H9 (cell line): ENCODE results near the gene TTN. TPM values are rescaled to one million over a fixed set of nuclear protein-coding genes. Genes with fewer than 3 reads are reported as not detected.

Source experiments
- DNase-seq: peaks from one replicate; pipeline ENCODE4 v3.0.0-alpha.2; 2017
- H2AFZ ChIP-seq: one replicate; pipeline ENCODE4 v1.6.1; 2013; ENCODE audit warnings: mild to moderate bottlenecking, low read length, control low read depth, moderate library complexity
- H2AK5ac ChIP-seq: 2 replicates; pipeline ENCODE4 v1.6.1; 2013; ENCODE audit warnings: low read length, control low read depth, mixed read lengths; ENCODE audit not compliant: insufficient read length
- H2BK120ac ChIP-seq: one replicate; pipeline ENCODE4 v1.6.1; 2013; ENCODE audit warnings: low read depth, mild to moderate bottlenecking, low read length, control low read depth, inconsistent platforms; ENCODE audit not compliant: poor library complexity, severe bottlenecking
- H2BK12ac ChIP-seq: 2 replicates; pipeline ENCODE4 v1.6.1; 2013; ENCODE audit warnings: low read length, control low read depth, mixed read lengths, low read depth; ENCODE audit not compliant: insufficient read length
- H2BK15ac ChIP-seq: 2 replicates; pipeline ENCODE4 v1.6.1; 2013; ENCODE audit warnings: low read depth, low read length, control low read depth
- H2BK20ac ChIP-seq: one replicate; pipeline ENCODE4 v1.6.1; 2013; ENCODE audit warnings: low read depth, mild to moderate bottlenecking, low read length, control low read depth, inconsistent platforms; ENCODE audit not compliant: poor library complexity, severe bottlenecking
- H2BK5ac ChIP-seq: 2 replicates; pipeline ENCODE4 v1.6.1; 2013; ENCODE audit warnings: low read length, control low read depth, mixed read lengths; ENCODE audit not compliant: insufficient read length
- H3K14ac ChIP-seq: 2 replicates; pipeline ENCODE4 v1.6.1; 2013; ENCODE audit warnings: low read length, control low read depth; ENCODE audit not compliant: insufficient read depth
- H3K18ac ChIP-seq: 2 replicates; pipeline ENCODE4 v1.6.1; 2013; ENCODE audit warnings: low read depth, mild to moderate bottlenecking, mixed read lengths, low read length, control low read depth; ENCODE audit not compliant: insufficient read length
- H3K23ac ChIP-seq: 2 replicates; pipeline ENCODE4 v1.6.1; 2013; ENCODE audit warnings: low read length, control low read depth, mixed read lengths, low read depth; ENCODE audit not compliant: insufficient read length
- H3K23me2 ChIP-seq: 2 replicates; pipeline ENCODE4 v1.6.1; 2013; ENCODE audit warnings: low read depth, mild to moderate bottlenecking, mixed read lengths, low read length, control low read depth; ENCODE audit not compliant: insufficient read length, poor library complexity, severe bottlenecking
- H3K27ac ChIP-seq: 2 replicates; pipeline ENCODE4 v1.5.1; 2013; ENCODE audit warnings: low read length, control low read depth, mixed read lengths, low read depth; ENCODE audit not compliant: insufficient read length
- H3K27me3 ChIP-seq: 2 replicates; pipeline ENCODE4 v1.6.1; 2013; ENCODE audit warnings: low read length, control low read depth, inconsistent platforms; ENCODE audit not compliant: insufficient read depth
- H3K4ac ChIP-seq: 2 replicates; pipeline ENCODE4 v1.6.1; 2013; ENCODE audit warnings: low read depth, mild to moderate bottlenecking, control low read depth, inconsistent platforms, low read length, moderate library complexity
- H3K4me1 ChIP-seq: 2 replicates; pipeline ENCODE4 v1.6.1; 2013; ENCODE audit warnings: low read length, control low read depth, inconsistent platforms; ENCODE audit not compliant: insufficient read depth
- H3K4me2 ChIP-seq: 2 replicates; pipeline ENCODE4 v1.6.1; 2013; ENCODE audit warnings: low read length, control low read depth, mixed read lengths; ENCODE audit not compliant: insufficient read length, insufficient read depth
- H3K56ac ChIP-seq: 2 replicates; pipeline ENCODE4 v1.6.1; 2013; ENCODE audit warnings: low read depth, mild to moderate bottlenecking, mixed read lengths, low read length, control low read depth; ENCODE audit not compliant: insufficient read length
- H3K79me1 ChIP-seq: 2 replicates; pipeline ENCODE4 v1.6.1; 2013; ENCODE audit warnings: low read depth, mild to moderate bottlenecking, moderate library complexity, low read length, control low read depth, inconsistent platforms; ENCODE audit not compliant: insufficient read depth, poor library complexity, severe bottlenecking
- H3K79me2 ChIP-seq: 2 replicates; pipeline ENCODE4 v1.6.1; 2013; ENCODE audit warnings: low read length, control low read depth, inconsistent platforms; ENCODE audit not compliant: insufficient read depth
- H3K9ac ChIP-seq: 2 replicates; pipeline ENCODE4 v1.6.1; 2013; ENCODE audit warnings: low read length, control low read depth, mixed read lengths; ENCODE audit not compliant: insufficient read length; ENCODE audit errors: extremely low read depth
- H3K9me3 ChIP-seq: one replicate; pipeline ENCODE4 v1.6.1; 2013; ENCODE audit warnings: low read depth, low read length, inconsistent platforms; ENCODE audit not compliant: control insufficient read depth
- H3T11ph ChIP-seq: one replicate; pipeline ENCODE4 v1.6.1; 2013; ENCODE audit warnings: mild to moderate bottlenecking, low read length, control low read depth, inconsistent platforms
- H4K20me1 ChIP-seq: one replicate; pipeline ENCODE4 v1.6.1; 2013; ENCODE audit not compliant: control insufficient read depth, insufficient read length, insufficient read depth
- H4K5ac ChIP-seq: 2 replicates; pipeline ENCODE4 v1.6.1; 2013; ENCODE audit warnings: low read depth, mild to moderate bottlenecking, mixed read lengths, low read length, control low read depth; ENCODE audit not compliant: insufficient read length
- H4K8ac ChIP-seq: replicated peaks from 2 replicates; pipeline ENCODE4 v1.6.1; 2013; ENCODE audit warnings: low read length, control low read depth, mixed read lengths, low read depth; ENCODE audit not compliant: insufficient read length
- H4K91ac ChIP-seq: 2 replicates; pipeline ENCODE4 v1.6.1; 2013; ENCODE audit warnings: low read depth, mild to moderate bottlenecking, moderate library complexity, mixed read lengths, low read length, control low read depth; ENCODE audit not compliant: insufficient read length
- H3K27ac Mint-ChIP-seq, 3 experiments: 2 replicates in 2 of 3; 3 replicates in 1 of 3; pipeline ENCODE4 v1.8.0; 2020 to 2021; ENCODE audit warnings: mixed read lengths in 3 of 3, mild to moderate bottlenecking in 1 of 3, moderate library complexity in 1 of 3
- H3K27me3 Mint-ChIP-seq: 2 replicates; pipeline ENCODE4 v1.8.0; 2021; ENCODE audit warnings: low read depth, mild to moderate bottlenecking, moderate library complexity, mixed read lengths
- H3K36me3 Mint-ChIP-seq, 3 experiments: 2 replicates in 2 of 3; 3 replicates in 1 of 3; pipeline ENCODE4 v1.8.0; 2020 to 2021; ENCODE audit warnings: low read depth in 3 of 3, mixed read lengths in 3 of 3; ENCODE audit not compliant: insufficient read depth in 1 of 3
- H3K4me1 Mint-ChIP-seq, 2 experiments: 2 replicates each; pipeline ENCODE4 v1.8.0; 2020; ENCODE audit warnings: mixed read lengths in 2 of 2
- H3K4me3 Mint-ChIP-seq, 2 experiments: 2 replicates in 1 of 2; 3 replicates in 1 of 2; pipeline ENCODE4 v1.8.0; 2020 to 2021; ENCODE audit warnings: mild to moderate bottlenecking in 2 of 2, mixed read lengths in 2 of 2, moderate library complexity in 1 of 2
- H3K9me3 Mint-ChIP-seq, 2 experiments: 2 replicates in 1 of 2; 3 replicates in 1 of 2; pipeline ENCODE4 v1.8.0; 2020; ENCODE audit warnings: mild to moderate bottlenecking in 2 of 2, mixed read lengths in 2 of 2, moderate library complexity in 1 of 2
- CTCF ChIP-seq: fragments of 200-600 bp; sonication (generic); conservative IDR thresholded peaks from 3 replicates; pipeline ENCODE4 v1.8.0; 2021; ENCODE audit warnings: antibody characterized with exemption, mild to moderate bottlenecking
- WGBS: extraction: QIAGEN DNeasy Blood & Tissue Kit; methylation state at CpG from one replicate; pipeline ENCODE4 v1.1.7; 2013; ENCODE audit warnings: missing lambda C conversion rate, low lambda C conversion rate, mixed read lengths; ENCODE audit not compliant: insufficient read length; ENCODE audit errors: extremely low coverage; 5-methylcytosine and 5-hydroxymethylcytosine counted together
- total RNA-seq: library from RNA; stranded (reverse); gene quantifications from 2 replicates; pipeline ENCODE4 v1.2.1, GENCODE V29; 2021

Gene TTN
- total RNA-seq, 1 experiment from 2014 or later: 0.70 TPM

- H3K27me3 Mint-ChIP-seq: peaks cover 1% of the 10 kb centered on the region; the same call in 1 of the 2 replicates
- Histone ChIP-seq H3K27me3 (no peaks in the 10 kb centered on the region), H3K14ac (no peak overlapping the region), H4K20me1 (no peaks in the 10 kb centered on the region), H3K9ac (no peak overlapping the region), H3K4ac (no peak overlapping the region), H4K91ac (no peak overlapping the region), H2BK120ac (no peak overlapping the region), H3K79me2 (no peaks in the 10 kb centered on the region), H4K5ac (no peak overlapping the region), H3K23ac (no peak overlapping the region), H3K23me2 (no peaks in the 10 kb centered on the region), H3K56ac (no peak overlapping the region), H3K27ac (no peak overlapping the region), H3K18ac (no peak overlapping the region), H4K8ac (no peak overlapping the region), H2BK20ac (no peak overlapping the region), H3K4me2 (no peak overlapping the region), H2AK5ac (no peak overlapping the region), H3T11ph (no peak overlapping the region), H3K79me1 (no peaks in the 10 kb centered on the region), H2BK12ac (no peak overlapping the region), H2AFZ (no peak overlapping the region), H2BK15ac (no peak overlapping the region), H3K4me1 (no peaks in the 10 kb centered on the region), H2BK5ac (no peak overlapping the region), H3K9me3 (no peaks in the 10 kb centered on the region)
- H3K27ac Mint-ChIP-seq: no peak overlapping the region
- DNase-seq: no peak
- H3K4me1 Mint-ChIP-seq: no peaks in the 10 kb centered on the region
- no peaks in the 10 kb centered on the region for H3K36me3 Mint-ChIP-seq
- H3K4me3 Mint-ChIP-seq: no peak overlapping the region
- no peaks in the 10 kb centered on the region for H3K9me3 Mint-ChIP-seq
- WGBS: no CpG with 5 or more reads among the region's 4 CpGs
- TF ChIP-seq CTCF: no peak
These were observed 72.7 kb downstream of the TTN start for GRCh38 chr2:178734518-178734917.
